HFFc6 (cell line): ENCODE results near the gene SSBP4. TPM values are rescaled to one million over a fixed set of nuclear protein-coding genes. Genes with fewer than 3 reads are reported as not detected.

Source experiments
- DNase-seq: peaks from one replicate; pipeline ENCODE4 v3.0.0-alpha.2; 2018
- H3K27ac Mint-ChIP-seq: 2 replicates; pipeline ENCODE4 v1.8.0; 2020; ENCODE audit warnings: mild to moderate bottlenecking, mixed read lengths
- H3K27me3 Mint-ChIP-seq: 2 replicates; pipeline ENCODE4 v1.8.0; 2021; ENCODE audit warnings: mild to moderate bottlenecking, moderate library complexity, mixed read lengths; ENCODE audit not compliant: insufficient read depth
- H3K36me3 Mint-ChIP-seq: 2 replicates; pipeline ENCODE4 v1.8.0; 2021; ENCODE audit warnings: low read depth, mixed read lengths
- H3K4me1 Mint-ChIP-seq: 2 replicates; pipeline ENCODE4 v1.8.0; 2020; ENCODE audit warnings: low read depth, mixed read lengths
- H3K4me3 Mint-ChIP-seq: 2 replicates; pipeline ENCODE4 v1.8.0; 2020; ENCODE audit warnings: mild to moderate bottlenecking, moderate library complexity, mixed read lengths
- H3K9me3 Mint-ChIP-seq: 2 replicates; pipeline ENCODE4 v1.8.0; 2020; ENCODE audit warnings: mild to moderate bottlenecking, mixed read lengths
- CTCF ChIP-seq: fragments of 200-600 bp; sonication (generic); IDR thresholded peaks from 2 replicates; pipeline ENCODE4 v1.5.0; 2021; ENCODE audit warnings: antibody characterized with exemption, mild to moderate bottlenecking
- total RNA-seq, 6 experiments: library from RNA; stranded (reverse); fragmentation: NEBNext Ultra II Directional; extraction: Animal tissue kit (Norgen Biotek cat#: 25700); gene quantifications; 2 replicates in 1 of 6; 3 replicates in 5 of 6; pipeline ENCODE4 v1.2.3, GENCODE V29; 2021

Gene SSBP4
- total RNA-seq, 6 experiments from 2014 or later: 76.4 to 84.3 (median 80.4) TPM

GRCh38 chr19:18450021-18450930 lies 31.1 kb downstream of the SSBP4 start:
- H3K4me3 Mint-ChIP-seq: no peak overlapping the region
- H3K36me3 Mint-ChIP-seq: peaks cover 8% of the 10 kb centered on the region
- no peak for TF ChIP-seq CTCF
- H3K4me1 Mint-ChIP-seq: peaks cover 29% of the 10 kb centered on the region
- no peak for DNase-seq
- peaks cover 1% of the 10 kb centered on the region for H3K27me3 Mint-ChIP-seq
- H3K9me3 Mint-ChIP-seq: no peaks in the 10 kb centered on the region
- H3K27ac Mint-ChIP-seq: peak overlapping the region; percentile 48; the same call in 1 of the 2 replicates

GRCh38 chr19:18450931-18451836 lies 32.0 kb downstream of the SSBP4 start:
- Mint-ChIP-seq H3K4me1 (peaks cover 29% of the 10 kb centered on the region), H3K4me3 (no peak overlapping the region), H3K27ac (peak overlapping the region; percentile 48; the same call in 1 of the 2 replicates), H3K36me3 (peaks cover 17% of the 10 kb centered on the region), H3K9me3 (no peaks in the 10 kb centered on the region), H3K27me3 (peaks cover 1% of the 10 kb centered on the region)
- TF ChIP-seq CTCF: peak; percentile 100
- DNase-seq: peak; percentile 49

GRCh38 chr19:18452386-18452785 lies 33.2 kb downstream of the SSBP4 start:
- Mint-ChIP-seq H3K36me3 (peaks cover 24% of the 10 kb centered on the region), H3K27ac (peak overlapping the region; percentile 67), H3K4me3 (peak overlapping the region; percentile 57; the same call in 1 of the 2 replicates), H3K4me1 (peaks cover 29% of the 10 kb centered on the region), H3K27me3 (peaks cover 2% of the 10 kb centered on the region), H3K9me3 (no peaks in the 10 kb centered on the region)
- DNase-seq: peak; percentile 32
- TF ChIP-seq CTCF: no peak

GRCh38 chr19:18453269-18454024 lies 34.2 kb downstream of the SSBP4 start:
- peak; percentile 69 for DNase-seq
- Mint-ChIP-seq H3K9me3 (no peaks in the 10 kb centered on the region), H3K4me3 (peak overlapping the region; percentile 2; the same call in 1 of the 2 replicates), H3K27ac (peak overlapping the region; percentile 67), H3K27me3 (peaks cover 3% of the 10 kb centered on the region), H3K4me1 (peaks cover 29% of the 10 kb centered on the region), H3K36me3 (peaks cover 22% of the 10 kb centered on the region)
- no peak for TF ChIP-seq CTCF

- H3K27ac Mint-ChIP-seq: 0 out of 2 replicates have a peak overlapping the region, but pooled peaks have one; percentile 22
- H3K4me1 Mint-ChIP-seq: peaks cover 42% of the 10 kb centered on the region
- H3K36me3 Mint-ChIP-seq: peaks cover 25% of the 10 kb centered on the region
These were observed 37.1 kb downstream of the SSBP4 start for GRCh38 chr19:18456279-18456678.

More at GRCh38 chr19:18456279-18456678, 37.1 kb downstream of the SSBP4 start:
- H3K4me3 Mint-ChIP-seq: no peak overlapping the region
- H3K27me3 Mint-ChIP-seq: peaks cover 8% of the 10 kb centered on the region
- no peak for TF ChIP-seq CTCF
- DNase-seq: no peak
- H3K9me3 Mint-ChIP-seq: peaks cover 5% of the 10 kb centered on the region; the same call in 1 of the 2 replicates
